NCI-H524 treated with DMSO at 0.1 percent for 48 hours (cell line): ENCODE data around the gene MARCO.

ENCODE experiments used
- DNase-seq: peaks from one replicate; lab custom pipeline; 2025; lab: John Stamatoyannopoulos, UW

The MARCO gene

GRCh38 chr2:118942031-118942430 lies at the start of gene MARCO:
TSS of gene MARCO (plus strand) at chr2:118942194. CDS start at chr2:118942301, 107 bp downstream.
- DNase-seq = no peak

GRCh38 chr2:118893100-118893499 lies 48.9 kb upstream of the MARCO start:
- DNase-seq = no peak

GRCh38 chr2:118902266-118903028 lies 39.5 kb upstream of the MARCO start:
- DNase-seq = no peak

- DNase-seq = no peak
Measured at GRCh38 chr2:118903029-118903351, 39.0 kb upstream of the MARCO start.

- no peak for DNase-seq
Measured at GRCh38 chr2:118903551-118904479, 38.2 kb upstream of the MARCO start.

- no peak for DNase-seq
Measured at GRCh38 chr2:118905206-118905605, 36.8 kb upstream of the MARCO start.

GRCh38 chr2:118906186-118906585 lies 35.8 kb upstream of the MARCO start:
- no peak for DNase-seq

GRCh38 chr2:118907759-118908158 lies 34.2 kb upstream of the MARCO start:
- no peak for DNase-seq

GRCh38 chr2:118909191-118909590 lies 32.8 kb upstream of the MARCO start:
- no peak for DNase-seq

GRCh38 chr2:118911166-118911856 lies 30.7 kb upstream of the MARCO start:
- DNase-seq = no peak

GRCh38 chr2:118911936-118912335 lies 30.1 kb upstream of the MARCO start:
- DNase-seq = no peak

GRCh38 chr2:118913131-118913802 lies 28.7 kb upstream of the MARCO start:
- DNase-seq = no peak

GRCh38 chr2:118913803-118914645 lies 28.0 kb upstream of the MARCO start:
- no peak for DNase-seq

- DNase-seq = no peak
Measured at GRCh38 chr2:118914721-118915453, 27.1 kb upstream of the MARCO start.

- no peak for DNase-seq
Measured at GRCh38 chr2:118918017-118918416, 24.0 kb upstream of the MARCO start.

- DNase-seq = no peak
Measured at GRCh38 chr2:118921646-118922045, 20.3 kb upstream of the MARCO start.

- no peak for DNase-seq
Measured at GRCh38 chr2:118922254-118922653, 19.7 kb upstream of the MARCO start.

GRCh38 chr2:118923371-118923770 lies 18.6 kb upstream of the MARCO start:
- DNase-seq = no peak

- DNase-seq = no peak
Measured at GRCh38 chr2:118925476-118925875, 16.5 kb upstream of the MARCO start.

- DNase-seq = no peak
Measured at GRCh38 chr2:118925981-118926380, 16.0 kb upstream of the MARCO start.
